Esophagus muscularis mucosa (tissue), 4 donors: ENCODE measurements around the gene RUNX2. TPM values are rescaled to one million over a fixed set of nuclear protein-coding genes. Genes with fewer than 3 reads are reported as not detected.

Experiments used
- DNase-seq: peaks from one replicate; pipeline ENCODE4 v3.0.0-alpha.2; 2017; ENCODE audit errors: extremely low spot score
- H3K27ac ChIP-seq, 4 donors: fragments of 200-600 bp; sonication (generic); replicated peaks in 1 of 4; 1 replicate in 3 of 4; 2 replicates in 1 of 4; pipeline ENCODE4 v1.5.1; 2016 to 2019; ENCODE audit warnings: mild to moderate bottlenecking in 1 of 4
- H3K27me3 ChIP-seq, 4 donors: fragments of 200-600 bp; sonication (generic); one replicate each; pipeline versions ENCODE4 v1.5.1 to v1.6.0; 2016 to 2019
- H3K36me3 ChIP-seq, 4 donors: fragments of 200-600 bp; sonication (generic); one replicate each; pipeline ENCODE4 v1.5.1; 2016 to 2019
- H3K4me1 ChIP-seq, 4 donors: fragments of 200-600 bp; sonication (generic); one replicate each; pipeline ENCODE4 v1.5.1; 2016 to 2019
- H3K4me3 ChIP-seq, 4 donors: fragments of 200-600 bp; sonication (generic); 1 replicate in 2 of 4; 2 replicates in 2 of 4; pipeline ENCODE4 v1.5.1; 2016 to 2019; ENCODE audit warnings: mild to moderate bottlenecking in 4 of 4, moderate library complexity in 1 of 4
- H3K9me3 ChIP-seq, 4 donors: fragments of 200-600 bp; sonication (generic); 1 replicate in 3 of 4; 2 replicates in 1 of 4; pipeline ENCODE4 v1.5.1; 2016 to 2019
- CTCF ChIP-seq, 3 experiments: fragments of 200-600 bp in 2 of 3; fragments of 450-650 bp in 1 of 3; sonication (generic) in 2 of 3; IDR thresholded peaks; one replicate each; pipeline ENCODE4 v1.5.1; 2017 to 2019; ENCODE audit warnings: antibody characterized with exemption in 3 of 3, mild to moderate bottlenecking in 2 of 3, moderate library complexity in 1 of 3
- EP300 ChIP-seq: sonication (generic); formaldehyde crosslinking; IDR thresholded peaks from one replicate; pipeline ENCODE4 v1.6.1; 2017; ENCODE audit warnings: antibody characterized with exemption
- POLR2A ChIP-seq: fragments of 450-650 bp; IDR thresholded peaks from one replicate; pipeline ENCODE4 v1.6.1; 2017; ENCODE audit warnings: antibody characterized with exemption, moderate library complexity, mild to moderate bottlenecking, low read depth
- POLR2AphosphoS5 ChIP-seq, 2 donors: sonication (generic); formaldehyde crosslinking; IDR thresholded peaks; one replicate each; pipeline ENCODE4 v1.6.1; 2017; ENCODE audit warnings: antibody characterized with exemption in 2 of 2
- WGBS: methylation state at CpG from one replicate; pipeline ENCODE4 v1.1.5; 2018; 5-methylcytosine and 5-hydroxymethylcytosine counted together
- intact Hi-C: fragments of 100-400 bp; cut with DNase I; formaldehyde crosslinking; loops from one replicate; pipeline ENCODE4 v1.15.1; 2023
- total RNA-seq, 4 donors: library from RNA; depleted of rRNA; stranded (reverse); fragments of >200 nt; gene quantifications; one replicate each; pipeline versions ENCODE4 v1.1.0 to v1.2.1, GENCODE V29; 2016

The RUNX2 gene
- total RNA-seq, 4 donors from 2014 or later, result 1.0 to 1.6 (median 1.4) TPM

- Histone ChIP-seq H3K27ac (no peak overlapping the region), H3K4me3 (no peak overlapping the region), H3K9me3 (no peaks in the 10 kb centered on the region), H3K36me3 (no peaks in the 10 kb centered on the region), H3K27me3 (peaks cover 0 to 18% (median 0%) of the 10 kb centered on the region in 4 donors), H3K4me1 (no peaks in the 10 kb centered on the region)
- 92% methylated on average over 3 of the region's 3 CpGs for WGBS
- DNase-seq, result no peak
- TF ChIP-seq CTCF (IDR thresholded peaks at IDR 0.05), result no peak
- no peak for TF ChIP-seq EP300
- TF ChIP-seq POLR2AphosphoS5 (IDR thresholded peaks at IDR 0.05), result no peak
- TF ChIP-seq POLR2A, result no peak
- intact Hi-C loops, result no loop called here
Measured at GRCh38 chr6:45645302-45645701, 317.2 kb downstream of the RUNX2 start.

- H3K36me3 ChIP-seq, result no peaks in the 10 kb centered on the region
- 81% methylated on average over 6 of the region's 7 CpGs for WGBS
- peaks cover 0 to 18% (median 0%) of the 10 kb centered on the region in 4 donors for H3K27me3 ChIP-seq
- TF ChIP-seq CTCF (IDR thresholded peaks at IDR 0.05), result no peak
- no peaks in the 10 kb centered on the region for H3K9me3 ChIP-seq
- no peak for DNase-seq
- no peak overlapping the region for H3K27ac ChIP-seq
- no peaks in the 10 kb centered on the region for H3K4me1 ChIP-seq
- intact Hi-C loops, result no loop called here
- H3K4me3 ChIP-seq, result no peak overlapping the region
Measured at GRCh38 chr6:45647341-45648261, 319.5 kb downstream of the RUNX2 start.

GRCh38 chr6:45648262-45648620 lies 320.1 kb downstream of the RUNX2 start:
- Histone ChIP-seq H3K27ac (no peak overlapping the region), H3K4me3 (no peak overlapping the region), H3K27me3 (peaks cover 0 to 17% (median 0%) of the 10 kb centered on the region in 4 donors), H3K4me1 (no peaks in the 10 kb centered on the region), H3K36me3 (no peaks in the 10 kb centered on the region), H3K9me3 (no peaks in the 10 kb centered on the region)
- no peak for DNase-seq
- intact Hi-C loops, result no loop called here
- 86% methylated on average over 5 of the region's 5 CpGs for WGBS
- no peak for TF ChIP-seq EP300
- no peak for TF ChIP-seq POLR2AphosphoS5 (IDR thresholded peaks at IDR 0.05)
- no peak for TF ChIP-seq POLR2A
- TF ChIP-seq CTCF (IDR thresholded peaks at IDR 0.05), result no peak

- WGBS, result 77% methylated on average over 3 of the region's 3 CpGs
- Histone ChIP-seq H3K4me3 (no peak overlapping the region), H3K9me3 (no peaks in the 10 kb centered on the region), H3K4me1 (no peaks in the 10 kb centered on the region), H3K27ac (no peak overlapping the region), H3K36me3 (no peaks in the 10 kb centered on the region), H3K27me3 (peaks cover 0 to 7% (median 0%) of the 10 kb centered on the region in 4 donors)
- no peak for DNase-seq
- TF ChIP-seq EP300 (no peak), CTCF (IDR thresholded peaks at IDR 0.05) (no peak), POLR2AphosphoS5 (IDR thresholded peaks at IDR 0.05) (no peak), POLR2A (no peak)
- intact Hi-C loops, result no loop called here
Measured at GRCh38 chr6:45650524-45651135, 322.5 kb downstream of the RUNX2 start.
